MM.1S (cell line): Measurements from ENCODE around the gene ECSIT.

Experiments
- DNase-seq: peaks from one replicate; pipeline ENCODE4 v3.0.0-alpha.2; 2015
- H2AFZ ChIP-seq: fragments of 300-600 bp; sonication (generic); 2 replicates; pipeline ENCODE4 v1.6.0; 2016; ENCODE audit warnings: antibody characterized with exemption, low read length
- H3F3A ChIP-seq: fragments of 300-600 bp; sonication (generic); 2 replicates; pipeline ENCODE4 v1.6.1; 2016; ENCODE audit warnings: mild to moderate bottlenecking, antibody characterized with exemption, low read length, moderate library complexity, mixed read lengths; ENCODE audit not compliant: insufficient read depth
- H3K27ac ChIP-seq: fragments of 300-600 bp; sonication (generic); 2 replicates; pipeline ENCODE4 v1.5.1; 2016; ENCODE audit warnings: mild to moderate bottlenecking, low read length
- H3K27me3 ChIP-seq: fragments of 300-600 bp; sonication (generic); replicated peaks from 2 replicates; pipeline ENCODE4 v1.6.0; 2016; ENCODE audit warnings: low read length; ENCODE audit not compliant: insufficient read depth
- H3K36me3 ChIP-seq: fragments of 300-600 bp; sonication (generic); replicated peaks from 2 replicates; pipeline ENCODE4 v1.6.1; 2016; ENCODE audit warnings: mild to moderate bottlenecking, low read length, mixed read lengths; ENCODE audit not compliant: insufficient read depth
- H3K4me1 ChIP-seq: fragments of 300-600 bp; sonication (generic); 2 replicates; pipeline ENCODE4 v1.6.1; 2016; ENCODE audit warnings: low read length, mixed read lengths
- H3K4me2 ChIP-seq: fragments of 300-600 bp; sonication (generic); 2 replicates; pipeline ENCODE4 v1.6.0; 2016; ENCODE audit warnings: low read depth, low read length
- H3K4me3 ChIP-seq: fragments of 300-600 bp; sonication (generic); 2 replicates; pipeline ENCODE4 v1.5.1; 2016; ENCODE audit warnings: low read length, mixed read lengths
- H3K79me2 ChIP-seq: fragments of 300-600 bp; sonication (generic); 2 replicates; pipeline ENCODE4 v1.6.1; 2016; ENCODE audit warnings: mixed run types, low read length, mixed read lengths
- H3K9ac ChIP-seq: fragments of 300-600 bp; sonication (generic); 2 replicates; pipeline ENCODE4 v1.6.1; 2016; ENCODE audit warnings: low read length, mixed read lengths
- H3K9me2 ChIP-seq: fragments of 300-600 bp; sonication (generic); replicated peaks from 2 replicates; pipeline ENCODE4 v1.6.1; 2016; ENCODE audit warnings: mild to moderate bottlenecking, low read length, mixed read lengths; ENCODE audit not compliant: insufficient read depth
- H3K9me3 ChIP-seq: fragments of 300-600 bp; sonication (generic); replicated peaks from 2 replicates; pipeline ENCODE4 v1.6.1; 2016; ENCODE audit warnings: mild to moderate bottlenecking, low read length, mixed read lengths; ENCODE audit not compliant: insufficient read depth
- H4K20me1 ChIP-seq: fragments of 300-600 bp; sonication (generic); 2 replicates; pipeline ENCODE4 v1.6.1; 2016; ENCODE audit warnings: mild to moderate bottlenecking, low read length, moderate library complexity, mixed read lengths; ENCODE audit not compliant: insufficient read depth
- CTCF ChIP-seq: fragments of 300-600 bp; sonication (generic); IDR thresholded peaks from 2 replicates; pipeline ENCODE4 v1.5.1; 2016; ENCODE audit warnings: antibody characterized with exemption, low read length, mixed read lengths
- EZH2 ChIP-seq: fragments of 300-600 bp; sonication (generic); optimal IDR thresholded peaks from 2 replicates; pipeline ENCODE3; 2017; ENCODE audit warnings: low read depth, mild to moderate bottlenecking, antibody characterized with exemption, low read length, mixed read lengths
- EZH2phosphoT487 ChIP-seq: fragments of 300-600 bp; sonication (generic); IDR thresholded peaks from 2 replicates; pipeline ENCODE4 v1.6.1; 2018; ENCODE audit warnings: antibody characterized with exemption, low read length

Gene ECSIT

GRCh38 chr19:11507370-11508078, 21.4 kb downstream of the ECSIT start:
- Histone ChIP-seq H3K9ac (no peak overlapping the region), H3K4me3 (no peak overlapping the region), H2AFZ (no peak overlapping the region), H3F3A (0 out of 2 replicates have a peak, but pooled peaks cover 5% of the 10 kb centered on the region), H3K4me2 (no peak overlapping the region), H4K20me1 (no peaks in the 10 kb centered on the region), H3K79me2 (peaks cover 14% of the 10 kb centered on the region), H3K36me3 (no peaks in the 10 kb centered on the region), H3K9me2 (no peaks in the 10 kb centered on the region), H3K27ac (no peak overlapping the region), H3K9me3 (no peaks in the 10 kb centered on the region), H3K4me1 (no peaks in the 10 kb centered on the region), H3K27me3 (no peaks in the 10 kb centered on the region)
- no peak for TF ChIP-seq CTCF
- TF ChIP-seq EZH2, result no peak
- no peak for TF ChIP-seq EZH2phosphoT487
- DNase-seq, result no peak

GRCh38 chr19:11506967-11507366, 22.0 kb downstream of the ECSIT start:
- Histone ChIP-seq H3F3A (0 out of 2 replicates have a peak, but pooled peaks cover 5% of the 10 kb centered on the region), H3K36me3 (no peaks in the 10 kb centered on the region), H3K4me2 (no peak overlapping the region), H4K20me1 (no peaks in the 10 kb centered on the region), H3K4me1 (no peaks in the 10 kb centered on the region), H3K27me3 (no peaks in the 10 kb centered on the region), H3K79me2 (peaks cover 14% of the 10 kb centered on the region), H3K27ac (no peak overlapping the region), H3K9me2 (no peaks in the 10 kb centered on the region), H3K4me3 (no peak overlapping the region), H3K9me3 (no peaks in the 10 kb centered on the region), H3K9ac (no peak overlapping the region), H2AFZ (no peak overlapping the region)
- no peak for DNase-seq
- TF ChIP-seq EZH2 (no peak), EZH2phosphoT487 (no peak), CTCF (no peak)

GRCh38 chr19:11506101-11506555, 22.8 kb downstream of the ECSIT start:
- Histone ChIP-seq H2AFZ (peak overlapping the region; percentile 76), H3K4me2 (peak overlapping the region; percentile 100), H3K79me2 (peaks cover 14% of the 10 kb centered on the region), H4K20me1 (no peaks in the 10 kb centered on the region), H3F3A (0 out of 2 replicates have a peak, but pooled peaks cover 5% of the 10 kb centered on the region), H3K36me3 (no peaks in the 10 kb centered on the region), H3K4me3 (peak overlapping the region; percentile 69), H3K9me3 (no peaks in the 10 kb centered on the region), H3K27ac (peak overlapping the region; percentile 74; the same call in 1 of the 2 replicates), H3K9ac (peak overlapping the region; percentile 90), H3K9me2 (no peaks in the 10 kb centered on the region), H3K4me1 (no peaks in the 10 kb centered on the region), H3K27me3 (no peaks in the 10 kb centered on the region)
- no peak for DNase-seq
- TF ChIP-seq EZH2phosphoT487, result no peak
- no peak for TF ChIP-seq CTCF
- no peak for TF ChIP-seq EZH2
